GM18868 (cell line): Measurements from ENCODE around the gene EYS.

Experiments
- ATAC-seq: cut with Tn5 transposase; IDR thresholded peaks from one replicate; pipeline ENCODE4 v1.9.1; 2021; ENCODE audit warnings: mild to moderate bottlenecking, moderate library complexity; ENCODE audit not compliant: unreplicated experiment

The EYS gene

GRCh38 chr6:64987066-64987465 is 720.0 kb downstream of the EYS start:
- no peak for ATAC-seq

DNA sequence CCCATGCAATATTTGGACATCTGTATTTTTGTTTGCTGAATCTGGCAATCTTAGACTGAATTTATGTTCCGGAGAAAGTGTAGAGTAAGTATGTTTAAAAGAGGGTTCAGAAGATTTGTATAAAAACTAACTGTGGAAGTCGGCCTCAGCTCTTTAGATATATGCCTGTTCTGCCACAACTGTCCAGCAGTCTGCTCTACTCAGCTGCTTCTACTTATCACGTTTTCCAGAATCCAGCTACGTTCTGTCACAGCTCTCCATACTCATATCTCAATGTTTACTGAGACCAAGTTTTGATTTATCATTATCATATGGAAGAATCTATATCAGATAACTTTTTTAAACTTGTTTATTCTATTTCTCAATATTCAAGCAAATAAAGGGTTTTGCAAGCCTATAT is 721.3 kb downstream of the EYS start:
- ATAC-seq: no peak

- ATAC-seq: no peak
Observed at GRCh38 chr6:64984948-64985347, 722.1 kb downstream of the EYS start.

DNA sequence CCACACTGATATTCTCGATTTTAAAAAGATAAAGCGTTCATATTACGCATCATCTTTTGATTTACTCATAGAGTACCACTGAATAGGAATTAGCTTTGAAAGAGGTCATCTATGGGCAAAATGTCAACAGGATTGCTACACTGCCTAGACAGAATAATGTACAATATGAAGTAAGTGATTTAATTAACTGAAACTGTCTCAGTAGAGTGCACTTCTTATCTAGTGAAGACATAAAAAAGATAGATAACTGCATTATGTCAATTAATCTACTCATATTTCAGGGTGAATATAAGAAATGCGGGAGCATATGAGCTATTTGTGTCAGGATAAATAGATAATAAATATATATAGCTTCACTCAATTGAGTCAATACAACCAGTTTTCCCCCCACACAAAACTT is 723.9 kb downstream of the EYS start:
- no peak for ATAC-seq

- ATAC-seq: no peak
Observed at GRCh38 chr6:64973142-64973541, 733.9 kb downstream of the EYS start.

DNA sequence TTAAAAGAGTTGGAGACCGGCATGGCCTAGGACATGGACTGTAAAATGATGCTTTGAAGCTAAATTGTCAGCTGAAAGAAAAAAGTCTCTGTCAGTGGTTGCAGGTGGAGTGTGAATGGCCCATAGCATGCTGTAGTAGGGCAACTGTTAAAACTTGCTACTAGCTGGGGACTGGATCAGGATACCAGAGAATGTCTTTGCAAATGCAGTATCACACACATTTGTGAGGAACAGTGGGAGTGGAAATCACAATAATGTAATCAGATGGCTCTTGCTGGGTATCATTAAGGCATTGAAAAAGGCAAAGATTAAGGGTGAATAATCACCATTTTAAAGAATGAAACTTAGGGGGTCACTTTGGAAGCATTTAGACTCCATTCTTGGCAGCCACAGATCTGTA is 737.9 kb downstream of the EYS start:
- ATAC-seq: no peak

DNA sequence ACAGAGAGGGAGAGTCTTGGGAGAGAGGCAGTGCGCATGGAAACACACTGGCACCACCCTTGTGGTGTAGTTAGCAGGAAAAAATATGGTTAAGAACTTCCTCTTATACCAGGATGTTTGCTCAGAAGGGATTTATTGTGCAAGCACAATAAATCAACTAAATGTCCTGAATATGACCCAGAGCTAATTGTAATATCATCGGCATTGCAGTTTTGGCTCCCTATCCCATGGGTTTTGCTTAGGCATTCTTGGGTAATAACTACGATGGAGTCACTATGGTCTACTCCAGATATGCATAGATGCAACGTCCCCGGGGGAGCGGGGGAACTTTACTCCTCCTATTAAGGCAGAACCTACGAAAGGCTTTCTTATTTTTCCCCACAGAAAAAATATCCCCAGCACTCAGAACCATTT is 751.6 kb downstream of the EYS start:
- no peak for ATAC-seq

GRCh38 chr6:64949257-64949656 is 757.8 kb downstream of the EYS start:
- no peak for ATAC-seq

DNA sequence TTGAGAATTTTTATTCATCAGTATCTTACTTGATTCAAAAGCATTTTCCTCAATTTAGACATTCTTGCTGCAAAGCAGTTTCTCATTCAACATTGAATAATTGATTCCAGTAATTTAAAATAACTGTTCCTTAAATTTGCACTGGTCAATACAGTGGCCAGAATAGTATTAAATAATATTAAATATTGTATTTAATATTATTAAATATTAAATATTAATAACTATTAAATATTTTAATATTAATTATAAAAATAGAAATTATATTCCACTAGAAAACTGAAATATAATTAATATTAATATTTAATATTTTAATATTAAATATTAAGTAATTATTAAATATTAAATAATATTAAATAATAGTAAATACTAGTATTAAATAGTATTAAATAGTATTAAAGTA is 758.8 kb downstream of the EYS start:
- no peak for ATAC-seq

DNA sequence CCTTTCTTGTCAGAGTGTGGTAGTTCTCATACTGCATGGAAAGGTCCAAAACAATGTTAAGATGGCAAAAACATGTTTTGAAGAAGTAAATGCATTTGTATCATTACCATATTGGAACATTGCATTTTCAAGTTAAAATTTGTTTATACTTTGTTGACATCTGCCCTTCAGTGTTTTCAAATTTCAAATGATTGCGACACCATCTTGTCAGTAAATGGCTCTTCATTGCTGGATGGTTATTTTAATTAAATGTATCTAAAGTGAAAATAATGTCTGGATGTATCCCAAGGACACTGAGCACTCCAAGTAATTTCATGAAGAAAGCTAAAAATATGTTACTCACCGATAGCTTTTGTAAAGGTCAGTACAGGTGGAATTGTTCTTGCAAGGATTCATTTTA is 761.6 kb downstream of the EYS start:
- ATAC-seq: no peak

GRCh38 chr6:64932486-64932885 is 774.5 kb downstream of the EYS start:
- ATAC-seq: no peak

GRCh38 chr6:64930681-64931080 is 776.3 kb downstream of the EYS start:
- ATAC-seq: no peak

DNA sequence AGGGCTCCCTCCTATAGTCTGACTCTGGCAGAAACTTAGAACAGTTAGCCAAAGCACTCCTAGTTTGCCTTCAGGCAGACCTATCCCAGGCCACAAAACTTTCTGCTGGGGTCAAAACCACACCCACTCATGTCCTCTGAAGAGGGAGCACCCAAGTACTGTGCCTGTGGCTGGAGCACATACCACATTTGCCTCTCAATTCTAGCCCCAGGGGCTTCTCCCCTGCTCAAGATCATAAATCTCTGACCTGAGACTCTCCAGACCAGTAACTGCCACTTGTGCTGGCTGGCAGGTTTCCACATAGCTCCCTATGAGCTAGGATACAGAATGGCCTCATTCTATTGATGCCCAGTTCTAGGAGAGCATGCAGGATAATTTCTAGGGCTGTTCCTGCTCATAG is 781.0 kb downstream of the EYS start:
- no peak for ATAC-seq

DNA sequence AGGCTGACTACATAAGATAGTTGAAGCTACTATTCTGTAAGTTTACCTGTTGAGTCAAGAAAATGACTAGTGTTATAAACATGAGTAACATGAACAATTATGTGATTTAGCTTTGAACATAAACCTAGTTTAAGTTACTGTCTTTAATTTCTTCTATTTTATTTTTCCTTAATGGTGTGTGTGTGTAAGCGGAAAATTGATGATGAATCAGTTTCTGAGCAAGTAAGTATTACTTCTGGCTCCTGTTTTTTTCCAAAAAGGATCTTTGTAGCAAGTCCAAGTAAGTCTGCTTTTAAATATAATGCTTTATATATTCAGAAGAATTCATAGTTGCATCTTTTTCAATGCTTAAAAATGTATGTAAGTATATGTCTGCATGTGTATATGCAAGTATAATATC is 786.8 kb downstream of the EYS start:
- no peak for ATAC-seq

DNA sequence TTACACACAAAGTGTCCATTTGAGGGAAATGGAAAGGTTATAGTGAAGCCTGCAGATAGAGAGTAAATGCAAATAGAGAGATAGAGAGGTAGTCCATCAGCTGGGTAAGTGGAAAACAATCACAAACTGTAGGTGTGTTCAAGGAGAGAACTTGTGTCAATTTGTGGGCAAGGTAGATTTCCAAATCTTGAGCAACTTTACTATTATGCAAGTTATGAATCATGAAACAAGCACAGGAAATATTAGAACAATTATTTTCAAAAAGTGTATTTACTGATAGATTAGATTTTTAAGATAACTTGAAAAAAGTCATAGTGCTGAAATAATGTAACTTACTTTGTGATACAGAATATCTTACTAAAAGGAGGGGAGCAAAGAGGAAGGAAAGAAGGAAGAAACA is 792.9 kb downstream of the EYS start:
- no peak for ATAC-seq

DNA sequence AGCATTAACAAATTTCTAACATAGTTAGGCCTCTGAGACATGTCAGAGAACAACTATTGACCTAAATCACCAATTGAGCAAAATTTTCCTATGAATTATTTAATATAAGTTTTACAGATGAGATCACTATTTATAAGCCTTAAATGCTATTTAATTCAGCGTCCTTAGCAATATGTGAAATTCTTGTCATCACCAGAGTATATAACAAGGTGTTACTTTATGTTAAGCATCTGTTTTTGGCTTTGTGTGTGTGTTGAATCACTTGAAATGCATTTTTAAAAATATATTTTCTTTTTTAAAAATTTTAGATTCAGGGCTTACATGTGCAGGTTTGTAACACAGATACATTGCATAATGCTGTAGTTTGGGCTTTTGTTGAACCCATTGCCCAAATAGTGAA is 794.1 kb downstream of the EYS start:
- ATAC-seq: no peak

- no peak for ATAC-seq
Observed at GRCh38 chr6:64908104-64908503, 798.9 kb downstream of the EYS start.

- no peak for ATAC-seq
Observed at GRCh38 chr6:64904616-64905015, 802.4 kb downstream of the EYS start.

GRCh38 chr6:64902596-64902995 is 804.4 kb downstream of the EYS start:
- no peak for ATAC-seq

GRCh38 chr6:64896939-64897338 is 810.1 kb downstream of the EYS start:
- no peak for ATAC-seq

GRCh38 chr6:64895945-64896344 is 811.1 kb downstream of the EYS start:
- no peak for ATAC-seq

DNA sequence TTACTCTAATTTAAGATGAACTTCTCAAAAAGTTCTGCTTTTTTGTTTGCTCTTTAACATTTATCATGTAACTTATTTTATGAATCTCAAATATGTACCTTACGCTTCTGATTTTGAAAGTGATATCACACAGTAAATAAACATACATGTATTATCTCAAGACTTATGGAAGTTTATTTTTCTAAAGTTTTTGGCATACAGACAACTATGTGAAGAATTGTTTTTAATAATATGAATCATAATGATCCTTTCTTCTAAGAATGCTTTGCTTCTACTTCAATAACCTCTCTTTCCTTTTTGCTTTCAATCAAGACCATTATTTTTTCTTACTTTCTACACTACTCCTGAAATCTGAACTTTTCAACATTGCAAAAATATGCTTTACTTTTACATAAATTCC is 816.4 kb downstream of the EYS start:
- ATAC-seq: no peak

DNA sequence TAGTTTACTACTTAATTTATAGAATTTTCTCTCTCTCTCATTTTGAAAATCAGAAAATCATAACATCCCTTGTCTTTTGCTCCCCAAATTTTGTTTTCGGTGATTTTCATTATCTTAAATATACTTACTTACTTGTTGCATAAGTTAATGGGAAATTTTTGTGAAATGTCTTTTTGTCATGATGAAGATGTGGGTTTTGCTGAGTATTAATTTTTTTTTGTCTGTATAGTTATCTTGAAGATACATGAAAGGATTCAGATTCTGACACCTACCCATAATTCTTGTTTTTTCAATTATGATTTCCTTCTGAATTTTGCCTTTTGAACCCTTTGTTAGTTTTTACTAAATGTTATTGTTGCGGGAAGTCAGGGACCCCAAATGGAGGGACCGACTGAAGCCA is 817.9 kb downstream of the EYS start:
- no peak for ATAC-seq

DNA sequence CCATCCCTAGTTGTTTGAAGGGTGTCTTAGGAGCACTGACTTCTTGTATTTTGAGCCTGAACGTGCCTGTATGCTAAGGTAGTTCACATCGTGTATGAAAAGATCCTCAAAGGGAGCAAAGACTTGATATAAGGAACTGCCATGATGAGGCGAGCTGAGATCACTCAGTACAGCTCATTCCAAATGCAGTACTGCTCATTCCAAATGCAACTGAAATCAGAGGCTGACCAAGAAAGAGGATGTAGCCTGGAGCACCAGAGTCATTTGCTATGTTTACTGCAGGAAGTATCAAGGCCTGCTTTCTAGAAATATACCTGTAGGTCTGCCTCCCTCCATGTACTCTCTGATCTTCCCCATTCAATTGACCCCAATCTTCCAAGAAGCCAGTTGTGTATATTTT is 832.2 kb downstream of the EYS start:
- no peak for ATAC-seq
